ENCODE measurements around the gene BARHL2. TPM values are rescaled to one million over a fixed set of nuclear protein-coding genes. Genes with fewer than 3 reads are reported as not detected.

The BARHL2 gene
- total RNA-seq, 2 donors from 2014 or later: not detected

GRCh38 chr1:90728502-90729287 lies 11.6 kb upstream of the BARHL2 start:
- no peaks in the 10 kb centered on the region for H3K36me3 ChIP-seq (replicated peaks in 1 of 2; ENCODE audit: insufficient read depth in 1 of 2, low read depth in 2 of 2)
- H3K27ac ChIP-seq: no peak overlapping the region
- intact Hi-C loops (cut with DNase I): no loop called here
- 11% methylated on average over 25 of the region's 25 CpGs for WGBS, 2 donors
- H3K4me1 ChIP-seq: peaks cover 40% of the 10 kb centered on the region
- ATAC-seq (no peak), DNase-seq (no peak)
- no peak overlapping the region for H3K4me3 ChIP-seq
- no peak for TF ChIP-seq CTCF (IDR thresholded peaks at IDR 0.05)
- no peak for TF ChIP-seq POLR2A (IDR thresholded peaks at IDR 0.05)
- H3K27me3 ChIP-seq: peaks cover 3 to 77% of the 10 kb centered on the region in 2 donors
- H3K9me3 ChIP-seq: no peaks in the 10 kb centered on the region

GRCh38 chr1:90727917-90728501 lies 10.9 kb upstream of the BARHL2 start:
- H3K9me3 ChIP-seq: no peaks in the 10 kb centered on the region
- intact Hi-C loops (cut with DNase I): no loop called here
- peaks cover 3 to 83% of the 10 kb centered on the region in 2 donors for H3K27me3 ChIP-seq
- TF ChIP-seq CTCF (IDR thresholded peaks at IDR 0.05): no peak
- no peak for TF ChIP-seq POLR2A (IDR thresholded peaks at IDR 0.05)
- H3K27ac ChIP-seq: no peak overlapping the region
- DNase-seq: no peak
- ATAC-seq: no peak
- H3K36me3 ChIP-seq (replicated peaks in 1 of 2; ENCODE audit: insufficient read depth in 1 of 2, low read depth in 2 of 2): no peaks in the 10 kb centered on the region
- peaks cover 46% of the 10 kb centered on the region for H3K4me1 ChIP-seq
- no peak overlapping the region for H3K4me3 ChIP-seq
- 45 to 55% methylated on average over 5 of the region's 5 CpGs for WGBS, 2 donors

- Histone ChIP-seq H3K36me3 (replicated peaks in 1 of 2; ENCODE audit: insufficient read depth in 1 of 2, low read depth in 2 of 2) (no peaks in the 10 kb centered on the region), H3K4me3 (no peak overlapping the region), H3K27ac (no peak overlapping the region), H3K9me3 (no peaks in the 10 kb centered on the region), H3K27me3 (peaks cover 3 to 91% of the 10 kb centered on the region in 2 donors), H3K4me1 (peaks cover 46% of the 10 kb centered on the region)
- TF ChIP-seq POLR2A (IDR thresholded peaks at IDR 0.05) (no peak), CTCF (IDR thresholded peaks at IDR 0.05) (no peak)
- intact Hi-C loops (cut with DNase I): no loop called here
- DNase-seq (no peak), ATAC-seq (no peak)
- 12 to 26% methylated on average over 12 to 25 of the region's 25 CpGs for WGBS, 2 donors
Measured at GRCh38 chr1:90726986-90727480, 9.9 kb upstream of the BARHL2 start.

- H3K27ac ChIP-seq: no peak overlapping the region
- TF ChIP-seq POLR2A (IDR thresholded peaks at IDR 0.05) (no peak), CTCF (IDR thresholded peaks at IDR 0.05) (no peak)
- H3K4me1 ChIP-seq: peaks cover 46% of the 10 kb centered on the region
- no peak overlapping the region for H3K4me3 ChIP-seq
- no peaks in the 10 kb centered on the region for H3K36me3 ChIP-seq (replicated peaks in 1 of 2; ENCODE audit: insufficient read depth in 1 of 2, low read depth in 2 of 2)
- DNase-seq (no peak), ATAC-seq (no peak)
- intact Hi-C loops (cut with DNase I): no loop called here
- 10 to 12% methylated on average over 23 to 28 of the region's 28 CpGs for WGBS, 2 donors
- no peaks in the 10 kb centered on the region for H3K9me3 ChIP-seq
- H3K27me3 ChIP-seq: peaks cover 3 to 91% of the 10 kb centered on the region in 2 donors
Measured at GRCh38 chr1:90726425-90726985, 9.4 kb upstream of the BARHL2 start.
